ENCODE measurements around the gene HOXA11.
A peak's percentile ranks its signal among the peaks of the same experiment; 100 is the strongest.

HOXA11 gene

DNA sequence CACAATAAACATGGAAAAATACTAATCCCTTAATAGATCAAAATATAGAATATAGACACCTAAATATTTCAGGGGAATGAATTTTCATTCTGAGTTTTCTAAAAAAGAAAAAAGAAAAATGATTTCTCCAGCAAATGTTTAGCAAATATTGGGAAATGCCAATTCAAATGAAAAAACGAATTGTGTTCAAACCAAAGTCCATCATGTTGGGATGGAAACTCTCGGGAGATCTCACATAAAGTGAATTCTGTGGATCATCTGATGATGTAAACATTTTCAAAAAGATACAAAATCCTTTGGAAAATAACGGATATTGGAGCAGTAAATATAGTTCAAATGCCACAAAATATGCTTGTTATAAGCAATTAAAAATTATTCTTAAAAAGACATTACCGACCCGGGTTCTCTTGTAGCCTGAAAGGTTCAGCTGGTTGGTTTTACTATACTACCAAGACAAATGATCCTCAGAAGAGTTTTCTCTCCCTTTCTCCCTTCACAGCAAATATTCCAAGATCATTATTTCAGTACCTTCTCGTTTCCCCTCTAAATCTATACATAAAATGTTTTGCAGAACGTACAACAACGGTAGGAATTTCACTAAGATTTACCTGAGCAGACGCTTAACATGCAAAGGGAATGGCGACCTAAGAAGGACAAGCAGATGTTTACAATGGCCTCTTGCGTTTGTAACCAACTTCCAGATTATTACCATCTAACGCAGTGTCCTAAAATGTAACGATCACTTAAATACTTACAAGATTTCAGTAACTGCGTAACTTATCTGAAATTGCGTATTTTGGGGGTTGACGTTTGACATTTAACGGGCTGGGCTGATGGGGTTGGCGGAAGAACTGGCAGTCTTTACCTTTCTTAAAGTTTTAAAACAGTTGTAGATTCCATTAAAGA, 12.4 kb upstream of the HOXA11 start:
- DNase-seq (ENCODE audit: low read depth) = no peak
- no peak overlapping the region for H3K4me3 ChIP-seq (ENCODE audit: low read depth, low read length)
- TF ChIP-seq, protein P1, sequence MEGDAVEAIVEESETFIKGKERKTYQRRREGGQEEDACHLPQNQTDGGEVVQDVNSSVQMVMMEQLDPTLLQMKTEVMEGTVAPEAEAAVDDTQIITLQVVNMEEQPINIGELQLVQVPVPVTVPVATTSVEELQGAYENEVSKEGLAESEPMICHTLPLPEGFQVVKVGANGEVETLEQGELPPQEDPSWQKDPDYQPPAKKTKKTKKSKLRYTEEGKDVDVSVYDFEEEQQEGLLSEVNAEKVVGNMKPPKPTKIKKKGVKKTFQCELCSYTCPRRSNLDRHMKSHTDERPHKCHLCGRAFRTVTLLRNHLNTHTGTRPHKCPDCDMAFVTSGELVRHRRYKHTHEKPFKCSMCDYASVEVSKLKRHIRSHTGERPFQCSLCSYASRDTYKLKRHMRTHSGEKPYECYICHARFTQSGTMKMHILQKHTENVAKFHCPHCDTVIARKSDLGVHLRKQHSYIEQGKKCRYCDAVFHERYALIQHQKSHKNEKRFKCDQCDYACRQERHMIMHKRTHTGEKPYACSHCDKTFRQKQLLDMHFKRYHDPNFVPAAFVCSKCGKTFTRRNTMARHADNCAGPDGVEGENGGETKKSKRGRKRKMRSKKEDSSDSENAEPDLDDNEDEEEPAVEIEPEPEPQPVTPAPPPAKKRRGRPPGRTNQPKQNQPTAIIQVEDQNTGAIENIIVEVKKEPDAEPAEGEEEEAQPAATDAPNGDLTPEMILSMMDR (IDR thresholded peaks at IDR 0.05; ENCODE audit: control insufficient read depth, extremely low read depth, insufficient read depth) = no peak

DNA sequence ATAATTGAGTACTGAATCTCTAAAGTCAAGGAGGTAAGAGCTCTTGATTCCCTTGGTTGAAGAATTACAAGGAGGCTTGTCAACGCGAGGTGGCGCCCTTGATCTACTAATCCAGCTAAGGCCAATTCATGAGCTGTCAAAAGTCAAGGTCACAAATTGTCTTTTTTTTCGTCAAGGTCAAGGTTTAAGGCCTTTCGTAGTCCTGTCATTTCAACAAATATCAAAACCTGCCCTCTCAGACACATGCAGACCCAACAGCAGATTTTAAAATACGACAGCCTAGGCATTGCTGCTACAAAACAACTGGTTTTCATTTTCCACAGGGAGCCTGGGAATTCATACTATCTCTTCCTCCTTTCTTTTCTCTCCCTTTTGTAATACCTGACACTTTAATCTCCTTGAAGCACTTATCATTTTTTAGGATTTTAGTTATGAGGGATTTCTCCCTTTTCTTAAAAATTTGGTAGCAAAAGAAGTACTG, 11.3 kb upstream of the HOXA11 start:
- DNase-seq (ENCODE audit: low read depth) = peak; percentile 34

DNA sequence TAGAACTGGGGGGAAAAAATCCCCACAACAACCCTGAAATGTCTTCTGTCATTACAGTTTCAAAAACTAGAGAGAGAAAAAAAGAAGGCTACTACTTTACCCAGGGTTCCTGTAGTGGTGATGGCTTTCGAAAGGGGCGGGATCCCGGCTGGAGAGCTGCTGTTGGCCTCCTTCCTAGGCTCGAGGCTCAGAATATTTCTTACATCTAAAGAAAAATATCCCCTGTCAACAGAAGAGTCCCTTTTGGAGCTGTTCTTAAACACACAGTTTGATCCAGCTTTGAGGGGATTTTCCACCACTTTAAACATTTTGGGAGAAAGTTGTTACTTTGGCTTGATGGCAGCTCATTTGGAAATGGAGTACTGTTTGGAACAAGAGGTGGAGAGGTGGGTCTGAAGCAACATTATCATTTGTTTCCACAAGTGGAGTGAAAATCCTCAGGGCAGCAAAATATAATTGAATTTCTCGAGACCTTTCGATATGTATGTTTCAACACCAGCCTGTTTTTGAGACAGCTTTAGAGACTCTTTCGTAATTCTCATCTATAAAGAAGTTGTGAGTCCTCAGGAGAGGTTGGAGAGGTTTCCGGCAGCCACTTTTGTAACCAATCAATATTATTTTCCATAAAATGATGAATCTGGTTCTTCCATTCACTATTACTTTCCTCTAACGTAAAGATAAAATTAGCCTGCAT, 9.8 kb upstream of the HOXA11 start:
- H3K4me3 ChIP-seq (ENCODE audit: low read depth, low read length) = no peak overlapping the region
- TF ChIP-seq, protein P1 (IDR thresholded peaks at IDR 0.05; ENCODE audit: control insufficient read depth, extremely low read depth, insufficient read depth) = no peak
- DNase-seq (ENCODE audit: low read depth) = no peak

More for the DNA sequence above, 11.3 kb upstream of the HOXA11 start:
- TF ChIP-seq, protein P1 (IDR thresholded peaks at IDR 0.05; ENCODE audit: control insufficient read depth, extremely low read depth, insufficient read depth) = peak; percentile 91
- no peak overlapping the region for H3K4me3 ChIP-seq (ENCODE audit: low read depth, low read length)

DNA sequence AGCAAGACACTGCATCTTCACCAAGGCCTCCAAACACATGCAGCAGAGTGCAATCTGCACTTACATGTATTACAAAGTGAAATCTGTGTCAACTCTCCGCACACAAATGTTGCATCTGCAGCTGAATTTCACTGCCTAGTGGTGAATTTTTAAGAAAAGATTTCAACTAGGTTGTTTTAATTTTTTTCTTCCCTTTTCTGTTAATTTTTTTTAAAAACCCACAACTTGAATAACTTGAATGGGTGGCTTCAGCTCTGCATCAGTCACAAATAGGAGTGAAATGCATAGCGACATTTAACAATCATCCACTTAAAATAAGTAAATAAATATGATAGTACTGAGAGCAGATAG, 8.9 kb upstream of the HOXA11 start:
- H3K4me3 ChIP-seq (ENCODE audit: low read depth, low read length) = no peak overlapping the region
- TF ChIP-seq, protein P1 (IDR thresholded peaks at IDR 0.05; ENCODE audit: control insufficient read depth, extremely low read depth, insufficient read depth) = no peak
- DNase-seq (ENCODE audit: low read depth) = no peak

DNA sequence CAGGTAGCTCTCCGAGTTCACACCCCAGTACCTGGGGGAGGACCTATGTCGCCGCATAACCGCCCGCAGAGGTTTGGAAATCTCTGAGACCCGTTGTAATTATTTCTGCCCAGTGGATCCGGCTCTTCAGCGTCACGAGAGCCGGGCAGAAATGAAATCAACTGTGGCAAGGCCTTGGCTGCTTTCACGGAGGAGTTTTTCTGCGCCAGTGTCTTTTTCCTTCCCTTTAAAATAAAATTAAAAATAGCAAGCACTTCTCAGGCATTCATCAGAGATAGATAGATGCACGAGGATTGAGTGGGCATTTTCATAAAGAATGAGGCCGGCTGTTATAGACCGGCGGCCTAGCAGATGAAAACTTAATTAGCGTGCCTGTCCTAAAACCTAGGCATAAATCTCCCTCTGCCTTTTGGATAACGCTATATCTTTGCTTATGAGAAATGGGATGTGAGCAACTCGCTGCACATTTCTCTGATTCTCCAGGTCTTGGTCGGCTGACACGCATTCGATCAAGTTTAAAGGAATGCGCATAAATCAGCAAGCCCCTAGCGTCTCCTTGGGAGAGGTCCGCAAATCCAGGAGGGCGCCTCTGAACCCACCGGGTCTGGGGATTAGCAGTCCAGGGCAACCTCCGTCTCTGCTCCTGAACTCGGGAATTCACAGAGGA, 8.4 kb upstream of the HOXA11 start:
- no peak for DNase-seq (ENCODE audit: low read depth)
- TF ChIP-seq, protein P1 (IDR thresholded peaks at IDR 0.05; ENCODE audit: control insufficient read depth, extremely low read depth, insufficient read depth) = no peak
- no peak overlapping the region for H3K4me3 ChIP-seq (ENCODE audit: low read depth, low read length)

DNA sequence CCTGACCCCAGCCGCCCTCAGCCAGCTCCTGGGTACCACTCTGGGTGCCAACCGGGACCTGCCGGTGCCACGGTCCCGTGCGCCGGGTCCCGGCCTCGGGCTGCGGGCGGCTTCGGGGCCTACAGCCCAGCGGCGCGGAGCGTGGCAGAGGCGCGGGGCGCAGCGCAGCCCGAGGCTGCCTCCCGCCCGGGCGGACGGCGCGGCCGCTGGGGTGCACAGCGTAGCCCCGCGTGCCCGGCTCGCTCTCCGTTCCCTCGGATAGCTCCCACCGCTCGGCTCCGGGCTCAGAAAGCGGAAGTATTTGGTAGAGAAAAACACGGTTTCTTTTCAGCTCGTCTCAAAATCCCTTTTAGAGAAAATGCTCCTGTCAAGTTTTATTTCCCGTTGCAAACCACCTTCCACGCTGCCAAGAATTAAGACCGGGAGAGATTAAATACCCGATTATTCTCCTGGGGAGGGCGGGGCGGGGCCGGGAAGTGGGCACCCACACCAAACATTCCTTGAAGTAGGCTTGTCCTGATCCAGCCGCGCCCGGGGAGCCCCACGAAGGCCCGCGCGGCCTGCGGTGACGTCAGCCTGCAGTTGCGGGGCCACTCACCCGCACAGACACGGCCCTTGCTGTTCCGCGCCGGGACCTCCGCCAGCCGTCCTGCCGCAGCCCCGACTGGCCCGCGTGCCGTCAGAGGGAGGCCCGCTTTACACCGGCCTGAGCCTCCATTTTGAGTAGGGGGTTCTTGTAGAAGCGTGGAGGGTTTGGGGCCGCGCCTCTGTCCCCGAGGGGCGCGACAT, 7.7 kb upstream of the HOXA11 start:
- no peak overlapping the region for H3K4me3 ChIP-seq (ENCODE audit: low read depth, low read length)
- no peak for DNase-seq (ENCODE audit: low read depth)
- TF ChIP-seq, protein P1 (IDR thresholded peaks at IDR 0.05; ENCODE audit: control insufficient read depth, extremely low read depth, insufficient read depth) = no peak
